Hepatic stellate cell (primary cell): ENCODE measurements around the gene FGF1.

Experiments used
- DNase-seq: peaks from one replicate; pipeline ENCODE4 v3.0.0; 2011; ENCODE audit warnings: low spot score

The FGF1 gene

GRCh38 chr5:142641711-142642110, 44.2 kb downstream of the FGF1 start:
- DNase-seq = no peak

GRCh38 chr5:142640316-142641005, 45.4 kb downstream of the FGF1 start:
- DNase-seq = no peak

- DNase-seq = no peak
Observed at GRCh38 chr5:142639455-142639854, 46.4 kb downstream of the FGF1 start.

- DNase-seq = no peak
Observed at GRCh38 chr5:142637871-142638270, 48.0 kb downstream of the FGF1 start.

- no peak for DNase-seq
Observed at GRCh38 chr5:142636698-142637324, 49.1 kb downstream of the FGF1 start.

- DNase-seq = no peak
Observed at GRCh38 chr5:142636093-142636492, 49.8 kb downstream of the FGF1 start.

- no peak for DNase-seq
Observed at GRCh38 chr5:142634216-142635011, 51.5 kb downstream of the FGF1 start.

- DNase-seq = no peak
Observed at GRCh38 chr5:142630927-142631539, 54.9 kb downstream of the FGF1 start.

- no peak for DNase-seq
Observed at GRCh38 chr5:142627383-142628217, 58.3 kb downstream of the FGF1 start.

GRCh38 chr5:142626786-142627185, 59.1 kb downstream of the FGF1 start:
- DNase-seq = no peak

GRCh38 chr5:142626099-142626498, 59.8 kb downstream of the FGF1 start:
- no peak for DNase-seq

GRCh38 chr5:142621227-142621626, 64.7 kb downstream of the FGF1 start:
- DNase-seq = peak; percentile 77

- no peak for DNase-seq
Observed at GRCh38 chr5:142619815-142620214, 66.1 kb downstream of the FGF1 start.

- DNase-seq = peak; percentile 60
Observed at GRCh38 chr5:142618130-142618523, 67.8 kb downstream of the FGF1 start.

GRCh38 chr5:142617416-142618129, 68.3 kb downstream of the FGF1 start:
- DNase-seq = no peak

- no peak for DNase-seq
Observed at GRCh38 chr5:142615948-142616347, 69.9 kb downstream of the FGF1 start.

GRCh38 chr5:142614054-142614453, 71.8 kb downstream of the FGF1 start:
- DNase-seq = no peak

GRCh38 chr5:142613271-142613671, 72.6 kb downstream of the FGF1 start:
- no peak for DNase-seq

GRCh38 chr5:142612494-142613270, 73.2 kb downstream of the FGF1 start:
- no peak for DNase-seq

GRCh38 chr5:142611154-142611553, 74.7 kb downstream of the FGF1 start:
- peak; percentile 58 for DNase-seq
